Esophagus (tissue), 2 donors: ENCODE data around the gene COTL1. TPM values are rescaled to one million over a fixed set of nuclear protein-coding genes. Genes with fewer than 3 reads are reported as not detected.

Experiments
- H3K27ac ChIP-seq, 2 donors: one replicate each; pipeline ENCODE4 v1.5.1; 2013; ENCODE audit warnings: low read depth in 2 of 2, mild to moderate bottlenecking in 2 of 2, inconsistent platforms in 1 of 2, low read length in 1 of 2, moderate library complexity in 1 of 2
- H3K27me3 ChIP-seq, 2 donors: one replicate each; pipeline ENCODE4 v1.6.1; 2013; ENCODE audit warnings: low read length in 2 of 2, control low read depth in 1 of 2, mild to moderate bottlenecking in 1 of 2; ENCODE audit not compliant: insufficient read depth in 2 of 2, control insufficient read depth in 1 of 2
- H3K36me3 ChIP-seq, 2 donors: one replicate each; pipeline ENCODE4 v1.6.1; 2013; ENCODE audit warnings: low read length in 1 of 2; ENCODE audit not compliant: control insufficient read depth in 2 of 2, insufficient read depth in 2 of 2
- H3K4me1 ChIP-seq, 2 donors: one replicate each; pipeline ENCODE4 v1.6.1; 2013; ENCODE audit warnings: low read length in 1 of 2; ENCODE audit not compliant: control insufficient read depth in 2 of 2, insufficient read depth in 2 of 2
- H3K4me3 ChIP-seq, 2 donors: one replicate each; pipeline ENCODE4 v1.5.1; 2013; ENCODE audit warnings: low read length in 2 of 2, mild to moderate bottlenecking in 2 of 2, low read depth in 1 of 2, moderate library complexity in 1 of 2
- H3K9me3 ChIP-seq, 2 donors: one replicate each; pipeline ENCODE4 v1.6.1; 2013; ENCODE audit warnings: mild to moderate bottlenecking in 2 of 2, low read depth in 1 of 2, low read length in 1 of 2, moderate library complexity in 1 of 2; ENCODE audit not compliant: control insufficient read depth in 2 of 2, insufficient read depth in 1 of 2
- WGBS, 2 donors: extraction: QIAGEN DNeasy Blood & Tissue Kit; methylation state at CpG; one replicate each; pipeline ENCODE4 v1.1.7; 2013; 5-methylcytosine and 5-hydroxymethylcytosine counted together
- polyA plus RNA-seq, 2 donors: library from polyadenylated mRNA; stranded (reverse); fragments of 200-250 nt; gene quantifications; one replicate each; pipeline ENCODE4 v1.2.3, GENCODE V29; 2013
- donor health status: healthy with polysubstance abuse.
- donor health status: Bipolar disorder and iron deficiency.

The COTL1 gene
- polyA plus RNA-seq, 2 donors: 7.2 to 16.6 TPM

DNA sequence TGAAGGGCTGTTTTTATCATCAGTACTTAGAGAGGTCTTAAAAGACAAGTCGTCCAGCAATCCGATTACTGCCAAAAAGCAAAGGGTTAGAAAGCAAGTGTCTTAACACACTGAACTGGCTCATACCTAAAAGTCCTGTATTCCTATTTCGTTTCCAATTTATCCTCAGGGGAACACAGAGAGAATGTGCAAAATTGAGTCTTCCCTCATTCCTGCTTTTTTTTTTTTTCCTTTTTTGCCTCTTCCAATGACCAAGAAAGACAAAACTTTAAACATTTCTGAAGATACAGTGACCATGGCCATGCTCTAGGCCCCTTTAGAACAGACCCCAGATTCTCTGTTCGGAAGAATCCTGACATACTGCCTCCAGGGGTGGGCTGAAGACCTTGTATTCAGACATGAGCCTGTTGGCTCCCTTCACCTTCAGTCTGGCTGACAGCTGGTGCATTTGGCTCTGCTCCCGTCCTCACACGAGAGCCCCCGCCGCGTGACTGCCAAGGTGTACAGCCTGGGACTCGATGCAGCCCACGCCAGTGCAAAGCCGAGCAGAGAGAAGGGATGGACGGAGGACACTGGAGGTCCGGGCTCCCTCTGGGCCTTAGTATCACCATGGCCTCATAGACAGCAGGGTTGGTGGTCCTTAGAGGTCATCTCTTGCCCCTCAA lies 47.0 kb downstream of the COTL1 start:
- no peak overlapping the region for H3K27ac ChIP-seq
- 87 to 95% methylated on average over 14 of the region's 14 CpGs for WGBS, 2 donors
- H3K9me3 ChIP-seq: no peaks in the 10 kb centered on the region
- H3K27me3 ChIP-seq: no peaks in the 10 kb centered on the region
- no peak overlapping the region for H3K4me3 ChIP-seq
- H3K36me3 ChIP-seq: no peaks in the 10 kb centered on the region
- no peaks in the 10 kb centered on the region for H3K4me1 ChIP-seq

DNA sequence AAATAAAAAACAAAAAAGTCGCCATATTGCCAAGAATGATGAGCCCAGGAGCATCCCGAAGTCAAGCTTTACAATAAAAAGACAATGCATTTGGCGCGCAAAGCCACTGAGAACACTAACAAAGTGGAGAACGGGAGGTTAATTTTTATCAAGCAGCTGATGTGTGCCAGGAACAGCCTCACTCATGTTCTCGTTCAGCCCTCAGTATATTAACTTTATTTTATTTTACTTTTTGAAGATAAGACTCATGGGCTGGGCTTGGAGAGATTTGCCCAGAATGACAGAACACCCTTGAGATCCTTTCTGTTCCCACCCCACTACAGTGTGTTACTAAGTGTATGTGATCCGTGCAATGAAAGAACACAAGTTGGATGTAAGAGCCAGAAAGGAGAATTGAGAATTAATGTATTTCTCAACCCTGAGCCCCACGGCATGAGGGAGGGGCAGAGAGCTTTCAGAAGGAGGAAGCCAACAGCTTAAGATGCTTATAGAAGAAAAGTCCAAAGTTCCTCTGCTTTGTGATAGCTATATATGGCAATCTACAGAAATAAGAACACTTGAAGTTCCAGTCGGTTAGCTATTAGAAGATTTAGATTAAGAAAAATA lies 48.4 kb downstream of the COTL1 start:
- no peaks in the 10 kb centered on the region for H3K4me1 ChIP-seq
- no peaks in the 10 kb centered on the region for H3K36me3 ChIP-seq
- no peak overlapping the region for H3K4me3 ChIP-seq
- no peaks in the 10 kb centered on the region for H3K9me3 ChIP-seq
- WGBS, 2 donors: 65 to 77% methylated on average over 9 of the region's 9 CpGs
- no peaks in the 10 kb centered on the region for H3K27me3 ChIP-seq
- no peak overlapping the region for H3K27ac ChIP-seq

DNA sequence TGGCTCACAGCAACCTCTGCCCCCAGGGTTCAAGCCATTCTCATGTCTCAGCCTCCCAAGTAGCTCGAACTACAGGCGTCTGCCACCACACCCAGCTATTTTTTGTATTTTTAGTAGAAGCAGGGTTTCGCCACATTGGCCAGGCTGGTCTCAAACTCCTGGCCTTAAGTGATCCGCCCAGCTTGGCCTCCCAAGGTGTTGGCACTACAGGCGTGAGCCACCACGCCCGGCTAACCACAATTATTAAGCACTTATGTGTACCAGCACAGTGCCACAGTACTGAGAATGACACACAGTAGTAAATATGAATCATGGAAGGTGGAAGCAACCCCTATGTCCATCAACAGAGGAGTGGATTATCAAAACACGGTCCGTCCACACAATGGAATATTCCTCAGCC lies 49.8 kb downstream of the COTL1 start:
- H3K27ac ChIP-seq: no peak overlapping the region
- whole genome bisulfite sequencing, 2 donors: 88 to 93% methylated on average over 9 of the region's 9 CpGs
- H3K27me3 ChIP-seq: no peaks in the 10 kb centered on the region
- no peak overlapping the region for H3K4me3 ChIP-seq
- no peaks in the 10 kb centered on the region for H3K9me3 ChIP-seq
- H3K4me1 ChIP-seq: no peaks in the 10 kb centered on the region
- H3K36me3 ChIP-seq: no peaks in the 10 kb centered on the region

DNA sequence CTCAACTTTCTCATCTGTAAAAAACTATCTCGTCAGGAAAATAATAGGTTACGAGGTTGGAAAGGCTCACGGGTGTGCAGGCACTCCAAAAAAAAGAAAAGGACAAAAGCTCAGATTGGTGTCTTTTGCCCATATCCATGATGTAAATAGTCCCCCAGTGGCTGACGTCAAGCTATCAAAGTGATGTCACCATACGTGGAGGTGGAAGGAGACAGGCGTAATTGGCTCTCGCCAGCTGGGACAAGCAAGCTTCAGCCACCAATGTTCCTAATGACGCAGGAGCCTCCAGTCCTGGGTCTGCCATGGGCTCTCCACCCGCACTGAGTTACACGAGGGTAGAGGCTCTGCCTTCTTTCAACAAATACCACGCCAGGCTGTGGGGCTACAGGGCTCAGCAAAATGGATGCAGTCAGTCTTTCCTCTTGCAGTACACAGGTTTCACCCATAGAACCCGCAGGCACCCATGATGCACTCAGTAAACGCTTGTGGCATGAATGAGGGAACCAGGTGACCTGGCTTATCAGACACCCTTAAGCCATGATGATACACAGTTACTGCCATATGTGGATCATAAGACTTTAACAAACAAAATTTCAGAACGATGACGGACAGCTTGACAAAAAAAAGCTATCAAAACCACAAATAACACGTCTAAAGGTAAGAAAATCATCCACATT lies 50.5 kb downstream of the COTL1 start:
- WGBS, 2 donors: 91 to 93% methylated on average over 16 of the region's 16 CpGs
- H3K9me3 ChIP-seq: no peaks in the 10 kb centered on the region
- H3K27ac ChIP-seq: no peak overlapping the region
- no peak overlapping the region for H3K4me3 ChIP-seq
- no peaks in the 10 kb centered on the region for H3K36me3 ChIP-seq
- H3K4me1 ChIP-seq: no peaks in the 10 kb centered on the region
- no peaks in the 10 kb centered on the region for H3K27me3 ChIP-seq

DNA sequence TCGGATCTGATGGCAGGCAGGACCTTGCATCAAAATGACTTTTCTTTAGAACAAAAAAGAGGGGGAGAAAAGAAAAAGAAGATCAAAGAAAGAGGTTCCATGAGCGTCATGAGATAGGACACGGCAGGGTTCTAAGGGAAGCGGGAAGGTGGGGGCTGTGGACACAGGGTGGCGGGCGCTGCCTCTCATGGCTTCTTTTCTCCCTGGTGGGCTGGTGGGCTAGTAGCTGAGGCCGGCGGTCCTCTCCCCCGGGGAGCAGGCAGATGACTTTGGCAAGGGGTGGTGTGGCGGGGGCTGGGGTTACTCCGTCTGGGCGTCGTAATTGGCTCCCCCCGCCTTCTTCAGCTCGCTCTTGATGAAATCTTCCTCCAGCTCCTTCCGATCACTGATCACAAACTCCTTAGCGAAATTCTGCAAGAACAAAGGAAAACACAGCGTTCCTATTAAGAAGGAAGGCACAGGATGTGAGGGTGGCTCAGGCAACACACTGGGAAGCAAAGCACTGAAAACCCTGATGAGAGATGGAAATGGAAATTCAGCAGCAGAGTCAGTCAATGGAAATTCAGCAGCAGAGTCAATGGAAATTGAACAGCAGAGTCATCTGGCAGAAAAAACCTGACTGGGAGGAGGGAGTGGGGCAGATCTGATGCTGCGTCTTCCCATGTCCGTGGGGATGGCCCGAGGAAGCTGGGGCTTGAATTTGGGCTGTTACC lies 51.2 kb downstream of the COTL1 start:
- Histone ChIP-seq H3K4me3 (no peak overlapping the region), H3K27ac (no peak overlapping the region), H3K4me1 (no peaks in the 10 kb centered on the region), H3K36me3 (no peaks in the 10 kb centered on the region), H3K9me3 (no peaks in the 10 kb centered on the region), H3K27me3 (no peaks in the 10 kb centered on the region)
- WGBS, 2 donors: 93% methylated on average over 21 of the region's 21 CpGs

DNA sequence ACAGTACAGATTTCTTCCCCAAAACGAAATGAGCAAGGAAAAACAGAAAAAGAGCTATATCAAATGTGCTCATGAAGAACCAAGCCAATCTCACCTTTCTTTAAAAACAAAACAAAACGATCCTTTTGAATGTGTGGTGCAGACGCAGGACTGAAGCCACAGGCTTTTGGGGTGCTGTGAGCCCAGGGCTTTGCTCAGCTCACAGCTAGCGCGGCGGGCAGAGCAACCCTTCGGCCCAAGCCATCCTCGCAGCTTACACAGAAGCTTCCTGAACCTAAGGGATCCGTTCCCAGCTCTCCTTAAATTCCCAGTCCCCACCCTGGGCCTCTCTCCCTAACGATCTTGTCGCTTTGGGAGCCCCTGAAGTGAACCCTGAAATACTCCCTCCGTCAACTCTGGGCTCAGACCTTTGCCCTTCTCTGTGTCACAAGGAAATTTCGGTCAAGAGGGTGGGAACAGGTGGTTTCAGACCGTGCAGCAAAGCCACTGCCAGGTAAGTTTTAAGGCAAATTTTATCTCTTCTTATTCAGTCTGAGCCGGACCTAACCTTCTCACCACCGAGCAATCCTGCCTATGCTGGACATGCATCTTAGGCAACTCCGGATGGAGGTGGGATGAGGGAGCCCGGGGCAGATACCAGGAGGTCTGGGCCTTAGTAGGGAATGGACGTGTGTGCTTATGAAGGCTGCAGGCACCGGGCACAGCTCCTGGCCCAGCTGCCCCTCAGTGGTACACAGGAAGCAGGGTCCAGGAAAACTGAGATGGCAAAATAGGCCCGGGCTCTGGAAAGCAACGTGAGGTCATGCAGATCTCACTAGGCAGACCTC lies 52.0 kb downstream of the COTL1 start:
- WGBS, 2 donors: 86 to 92% methylated on average over 22 of the region's 22 CpGs

DNA sequence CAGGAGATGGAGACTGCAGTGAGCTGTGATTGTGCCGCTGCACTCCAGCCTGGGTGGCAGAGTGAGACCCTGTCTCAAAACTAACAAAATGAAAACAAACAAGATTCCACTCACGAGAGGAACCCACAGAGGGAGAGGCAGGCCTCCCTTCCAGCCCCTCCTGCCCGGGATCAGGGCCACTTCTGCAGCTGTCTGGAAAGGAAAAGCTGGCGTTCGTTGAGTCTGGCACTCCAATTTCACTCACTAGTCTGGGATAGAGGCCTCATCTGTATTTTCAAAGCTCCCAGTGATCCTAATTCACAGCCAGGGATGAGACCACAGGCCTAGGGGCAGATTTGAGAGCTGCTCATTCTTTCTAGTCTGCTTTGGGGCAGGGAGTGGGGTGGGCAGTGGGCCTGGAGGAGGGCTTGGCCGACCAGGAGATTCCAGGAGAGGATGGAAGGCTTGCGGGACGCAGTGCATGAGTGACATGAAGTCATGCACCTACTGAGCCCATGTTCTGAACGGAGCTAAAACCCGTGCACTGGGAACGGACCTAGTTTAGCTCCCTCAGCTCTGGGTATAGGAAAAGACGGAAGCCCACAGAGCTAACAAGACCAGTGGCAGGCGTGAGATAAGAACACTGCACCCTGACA lies 54.0 kb downstream of the COTL1 start:
- WGBS, 2 donors: 88% methylated on average over 13 of the region's 13 CpGs
- H3K9me3 ChIP-seq: no peaks in the 10 kb centered on the region

More for the DNA sequence above, 52.0 kb downstream of the COTL1 start:
- Histone ChIP-seq H3K4me1 (no peaks in the 10 kb centered on the region), H3K36me3 (no peaks in the 10 kb centered on the region), H3K27me3 (no peaks in the 10 kb centered on the region), H3K27ac (no peak overlapping the region), H3K9me3 (no peaks in the 10 kb centered on the region), H3K4me3 (no peak overlapping the region)

DNA sequence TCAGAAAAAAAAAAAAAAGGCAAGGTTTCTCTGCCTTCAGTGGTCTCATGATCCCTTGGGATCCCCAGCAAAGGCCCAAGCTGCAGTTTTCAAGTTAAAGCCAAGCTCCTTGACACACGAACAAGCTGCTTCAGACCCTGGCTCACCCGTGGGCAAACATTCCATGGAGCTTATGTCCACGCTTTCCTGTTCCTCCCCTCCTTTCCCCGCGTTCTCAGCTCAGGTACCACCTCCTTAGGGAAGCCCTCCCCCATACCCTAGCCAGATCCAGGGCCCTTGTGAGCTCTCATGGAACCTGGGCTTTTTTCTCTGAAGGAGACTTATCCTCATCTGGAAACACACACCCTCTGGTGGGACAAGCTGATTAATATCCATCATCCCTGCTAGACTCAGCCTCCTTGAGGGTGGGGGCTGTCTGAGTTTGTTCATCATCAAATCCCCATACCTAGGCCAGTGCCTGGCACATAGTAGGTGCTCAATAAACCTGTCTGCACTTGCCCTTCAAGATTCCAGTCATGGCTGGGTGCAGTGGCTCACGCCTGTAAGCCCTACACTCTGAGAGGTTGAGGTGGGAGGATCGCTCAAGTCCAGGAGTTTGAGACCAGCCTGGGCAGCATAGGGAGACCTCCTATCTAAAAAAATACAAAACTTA lies 54.7 kb downstream of the COTL1 start:
- Histone ChIP-seq H3K27ac (no peak overlapping the region), H3K9me3 (no peaks in the 10 kb centered on the region), H3K36me3 (no peaks in the 10 kb centered on the region), H3K27me3 (no peaks in the 10 kb centered on the region), H3K4me3 (no peak overlapping the region), H3K4me1 (no peaks in the 10 kb centered on the region)
- 77 to 83% methylated on average over 7 of the region's 7 CpGs for WGBS, 2 donors

More for the DNA sequence above, 54.0 kb downstream of the COTL1 start:
- H3K36me3 ChIP-seq: no peaks in the 10 kb centered on the region
- H3K4me1 ChIP-seq: no peaks in the 10 kb centered on the region
- no peak overlapping the region for H3K27ac ChIP-seq
- H3K27me3 ChIP-seq: no peaks in the 10 kb centered on the region
- H3K4me3 ChIP-seq: no peak overlapping the region
